HG03039 (cell line): ENCODE data around the gene RIIAD1.
"Not testable (repeated sequence)": the region's sequence is repeated elsewhere in the genome, so short reads cannot be mapped to it uniquely, and the experiment has no call there.

Experiments used
- ATAC-seq: cut with Tn5 transposase; IDR thresholded peaks from one replicate; pipeline ENCODE4 v1.9.1; 2021; ENCODE audit warnings: mild to moderate bottlenecking, moderate library complexity; ENCODE audit not compliant: unreplicated experiment

The RIIAD1 gene

DNA sequence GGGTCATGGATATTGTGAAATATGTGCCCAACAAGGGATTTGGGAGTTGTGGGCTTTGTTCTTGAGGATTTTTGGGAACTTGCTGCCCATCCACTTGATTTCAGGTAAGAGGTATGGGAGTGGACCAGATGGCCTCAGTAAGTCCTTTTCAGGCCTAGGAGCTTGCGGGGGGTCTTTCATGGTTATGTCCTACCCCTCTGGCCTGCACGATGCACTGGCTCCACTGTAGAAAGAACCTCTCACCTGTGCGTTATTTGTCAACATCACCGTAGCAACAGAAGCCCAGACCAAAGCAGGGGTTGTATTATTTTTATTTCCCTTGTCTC lies 8.6 kb downstream of the RIIAD1 start:
- no peak for ATAC-seq

DNA sequence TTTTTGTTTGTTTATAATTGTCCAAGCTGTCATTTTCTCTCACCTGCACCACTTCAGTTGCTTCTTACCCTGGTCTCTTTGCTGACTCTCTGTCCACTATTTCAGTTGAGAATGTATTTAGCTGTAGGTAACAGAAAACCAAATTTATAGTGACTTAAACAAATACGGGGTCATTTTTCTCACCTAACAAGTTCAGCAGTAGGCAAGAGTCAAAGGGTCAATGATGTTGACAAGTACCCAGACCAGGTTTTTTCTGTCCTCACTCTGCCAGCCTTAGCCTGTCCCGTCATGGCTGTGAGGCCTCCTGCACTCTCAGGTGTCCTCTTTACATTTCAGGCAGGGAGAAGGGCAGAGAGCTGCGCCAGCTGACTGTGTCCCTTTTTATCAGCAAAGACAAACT lies 11.8 kb downstream of the RIIAD1 start:
- no peak for ATAC-seq

DNA sequence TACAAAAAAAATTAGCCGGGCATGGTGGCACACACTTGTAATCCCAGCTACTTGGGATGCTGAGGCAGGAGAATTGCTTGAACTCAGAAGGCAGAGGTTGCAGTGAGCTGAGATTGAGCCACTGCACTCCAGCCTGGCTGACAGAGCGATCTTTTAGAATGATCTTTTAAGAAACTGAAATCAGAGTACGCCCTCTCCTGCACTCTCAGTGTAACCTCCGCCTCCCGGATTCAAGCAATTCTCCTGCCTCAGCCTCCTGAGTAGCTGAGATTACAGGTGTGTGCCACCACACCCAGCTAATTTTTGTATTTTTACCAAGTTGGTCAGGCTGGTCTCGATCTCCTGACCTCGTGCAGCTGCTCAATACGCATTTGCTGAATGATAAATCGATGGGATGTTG lies 12.7 kb downstream of the RIIAD1 start:
- ATAC-seq, result not testable (repeated sequence)

DNA sequence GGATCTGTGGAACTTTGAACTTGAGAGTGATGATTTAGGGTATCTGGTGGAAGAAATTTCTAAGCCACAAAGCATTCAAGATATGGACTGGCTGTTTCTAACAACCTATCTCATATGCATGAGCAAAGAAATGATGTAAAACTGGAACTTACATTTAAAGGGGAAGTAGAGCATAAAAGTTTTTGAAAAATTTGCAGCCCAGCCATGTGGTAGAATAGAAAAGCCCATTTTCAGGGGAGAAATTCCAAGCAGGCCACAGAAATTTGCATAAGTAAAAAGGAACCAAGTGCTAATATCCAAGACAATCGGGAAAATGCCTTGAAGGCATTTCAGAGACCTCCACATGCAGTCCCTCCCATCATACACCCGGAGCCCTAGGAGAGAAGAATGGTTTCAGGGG lies 15.7 kb downstream of the RIIAD1 start:
- ATAC-seq, result no peak

DNA sequence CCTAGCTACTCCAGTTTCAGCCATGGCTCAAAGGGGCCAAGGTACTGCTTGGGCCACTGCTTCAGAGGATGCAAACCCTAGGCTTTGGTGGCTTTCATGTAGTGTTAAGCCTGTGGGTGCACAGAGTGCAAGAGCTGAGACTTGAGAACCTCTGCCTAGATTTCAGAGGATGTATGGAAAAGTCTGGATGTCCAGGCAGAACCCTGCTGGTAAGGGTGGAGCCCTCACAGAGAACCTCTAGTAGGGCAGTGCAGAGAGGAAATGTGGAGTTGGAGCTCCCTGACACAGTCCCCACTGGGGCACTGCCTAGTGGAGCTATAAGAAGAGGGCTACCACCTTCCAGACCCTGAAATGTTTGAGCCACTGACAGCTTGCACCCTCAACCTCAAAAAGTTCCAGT lies 16.2 kb downstream of the RIIAD1 start:
- no peak for ATAC-seq

DNA sequence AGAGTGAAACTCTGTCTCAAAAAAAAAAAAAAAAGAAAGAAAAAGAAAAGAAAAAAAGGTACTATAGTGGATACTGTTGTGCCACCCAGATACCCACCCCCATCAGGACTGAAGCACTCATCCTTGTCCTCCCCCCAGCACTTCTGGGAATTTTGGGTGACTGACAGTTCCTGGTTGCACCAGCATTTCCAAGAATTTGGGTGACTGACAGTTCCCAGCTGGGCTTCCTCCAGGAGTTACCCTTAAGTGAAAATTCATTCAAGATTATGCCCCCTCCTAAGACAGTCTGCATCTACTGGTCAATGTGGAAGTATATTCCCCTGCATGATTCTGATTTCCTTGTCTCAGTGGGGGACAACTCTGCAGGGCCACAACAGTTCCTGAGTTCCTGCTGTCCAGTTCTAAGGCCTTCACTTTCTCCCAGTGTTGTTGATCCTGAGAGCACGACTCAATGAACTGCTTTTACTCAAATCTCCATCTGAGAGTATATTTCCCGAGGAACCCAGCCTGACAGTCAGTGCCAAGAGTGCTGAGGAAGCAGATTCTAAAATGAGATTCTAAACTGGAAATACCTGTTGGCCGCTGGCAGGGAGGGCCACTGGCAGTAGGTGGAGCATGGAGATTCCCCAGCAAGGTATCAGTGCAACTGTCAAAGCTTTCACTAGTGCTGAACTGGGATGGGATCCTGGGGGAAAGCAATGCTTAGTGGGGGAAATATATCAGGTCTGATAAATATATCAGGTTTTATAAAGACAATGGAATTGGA lies 18.5 kb downstream of the RIIAD1 start:
- ATAC-seq, result no peak

DNA sequence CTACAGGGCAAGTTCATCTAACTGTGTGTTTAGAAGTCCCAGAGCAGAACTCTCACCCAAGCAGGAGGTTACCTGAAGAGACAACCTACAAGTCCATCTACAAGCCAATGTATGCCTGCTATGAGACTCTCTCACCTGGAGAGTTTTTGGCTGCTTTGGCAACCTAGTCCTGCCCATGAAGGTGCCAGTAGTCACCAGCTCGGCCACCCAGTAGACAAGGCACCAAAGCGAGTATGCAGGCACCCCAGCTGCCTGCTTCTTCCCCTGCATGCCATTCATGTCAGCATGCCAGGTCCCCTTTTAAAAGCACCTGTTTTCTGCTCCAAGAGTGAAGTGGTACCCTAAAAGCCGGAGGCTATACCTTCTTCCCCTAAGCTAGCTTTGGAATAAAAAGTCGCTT lies 20.2 kb downstream of the RIIAD1 start:
- no peak for ATAC-seq

DNA sequence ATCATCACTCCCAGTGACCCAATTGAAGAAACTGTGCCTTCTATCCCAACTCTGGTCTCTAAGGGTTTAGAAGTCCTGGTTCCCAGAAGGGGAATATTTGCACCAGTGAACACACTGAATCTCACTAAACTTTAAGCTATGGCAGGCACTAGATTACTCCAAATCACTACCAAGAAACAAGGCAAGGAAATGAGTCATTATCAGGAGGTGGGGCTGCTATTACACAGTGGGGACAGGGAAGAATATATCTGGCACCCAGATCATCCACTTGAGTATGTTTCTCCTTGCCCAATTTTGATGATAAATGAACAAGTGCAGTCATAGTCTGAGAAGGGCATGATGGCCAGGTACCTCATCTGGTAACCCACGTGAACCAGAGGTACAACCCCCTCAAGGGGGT lies 35.0 kb downstream of the RIIAD1 start:
- ATAC-seq, result no peak

DNA sequence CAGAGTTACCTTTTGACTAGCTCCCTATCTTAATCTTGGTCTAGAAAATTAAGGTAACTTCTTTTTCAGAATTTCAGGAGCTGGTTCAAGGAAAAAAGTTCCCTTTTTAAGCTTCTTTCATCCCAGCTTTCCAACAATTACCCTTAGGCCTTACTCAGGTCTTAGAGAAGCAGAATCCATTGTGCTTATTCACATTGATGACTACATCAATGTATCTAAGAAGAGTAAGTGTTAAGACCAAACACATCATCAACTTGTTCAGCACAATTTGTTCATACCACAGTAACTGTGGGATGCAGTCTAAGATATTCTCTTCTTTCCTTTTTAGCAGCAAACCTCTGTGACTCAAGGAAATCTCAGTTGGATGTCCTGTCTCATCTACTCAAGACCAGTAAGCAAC lies 37.9 kb downstream of the RIIAD1 start:
- no peak for ATAC-seq

DNA sequence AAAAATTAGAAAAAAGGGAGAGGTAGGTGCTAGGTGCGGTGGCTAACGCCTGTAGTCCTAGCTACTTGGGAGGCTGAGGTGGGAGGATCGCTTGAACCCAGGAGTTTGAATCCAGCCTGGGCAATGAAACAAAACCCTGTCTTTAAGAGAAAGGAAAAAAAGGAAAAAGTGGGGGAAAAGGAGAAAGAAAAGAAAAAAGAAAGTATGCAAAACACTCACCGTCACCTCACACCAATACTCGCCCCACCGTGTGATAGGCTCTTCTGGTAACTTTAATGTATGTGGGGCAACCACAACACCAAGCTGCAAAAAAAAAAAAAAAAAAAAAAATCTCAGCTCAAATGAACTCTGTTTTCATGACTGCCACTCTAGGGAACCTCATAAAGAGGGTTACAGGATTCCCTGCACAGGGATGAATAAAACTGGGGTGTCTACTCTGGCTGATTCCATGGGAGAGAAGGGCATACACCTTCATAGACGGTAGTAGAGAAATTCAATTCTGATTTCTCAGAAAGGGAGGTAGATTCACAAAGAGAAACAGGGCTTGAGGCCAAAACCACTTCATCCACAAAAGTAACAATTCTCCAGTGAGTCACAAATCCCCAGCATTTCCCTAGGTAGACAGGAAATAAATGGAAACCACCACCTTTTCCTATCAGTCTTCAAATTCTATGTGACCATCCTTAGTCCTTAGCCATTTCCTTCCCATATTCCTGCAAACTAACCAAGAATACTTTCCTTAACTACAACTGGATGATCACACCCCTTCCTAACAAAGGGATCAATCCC lies 39.5 kb downstream of the RIIAD1 start:
- ATAC-seq, result no peak

DNA sequence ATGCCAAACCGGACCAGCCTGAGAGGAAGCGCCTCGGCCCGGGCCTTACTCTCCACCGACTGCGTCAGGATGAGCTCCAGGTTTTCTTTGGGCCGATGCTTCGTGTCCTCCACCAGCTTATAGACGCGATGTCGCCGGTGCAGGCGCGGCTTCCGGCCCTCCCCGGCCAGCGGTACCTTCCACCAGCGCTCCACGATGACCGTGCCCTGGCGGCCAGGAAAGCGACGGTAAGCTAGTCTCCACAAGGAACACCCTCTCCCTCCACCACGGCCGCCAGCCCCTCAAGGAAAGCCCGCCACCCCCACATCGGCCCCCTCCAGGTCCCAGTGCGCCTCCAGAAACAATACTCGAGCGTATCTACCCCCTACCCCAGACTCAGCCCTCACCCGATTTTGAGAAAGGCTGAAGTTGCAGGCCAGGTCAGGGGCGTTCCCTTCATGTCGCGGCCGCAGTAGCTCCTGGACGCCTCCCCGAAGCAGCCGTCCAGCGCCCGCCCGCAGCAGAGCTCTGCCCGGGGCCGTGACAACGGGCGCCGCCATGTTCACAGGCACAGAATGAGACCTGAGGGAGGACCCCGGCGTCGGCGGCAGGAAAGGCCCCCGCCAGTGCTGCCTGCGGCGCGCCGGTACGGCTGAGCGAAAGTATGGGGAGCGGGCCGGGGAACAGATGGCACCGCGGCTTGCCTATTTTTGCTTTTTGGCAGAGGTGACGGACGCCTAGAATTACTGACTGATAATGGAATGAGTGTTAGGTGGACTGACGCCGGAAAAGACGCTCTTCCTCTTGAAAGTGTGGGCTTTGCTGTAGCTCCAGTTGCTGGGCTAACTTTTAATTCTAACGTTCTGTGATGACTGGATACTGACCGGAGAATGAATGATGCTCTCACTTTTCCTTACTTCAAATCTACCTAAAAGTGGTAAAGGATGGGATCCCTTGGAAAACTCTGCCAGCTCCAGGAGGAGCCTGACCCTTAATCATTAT lies 41.9 kb downstream of the RIIAD1 start, which contains the start of gene MRPL9:
MRPL9 (minus strand) TSS at position 556 of the 981 bp plus-strand sequence; CDS start at position 539, 17 bp downstream.
- ATAC-seq, result peak; percentile 89

DNA sequence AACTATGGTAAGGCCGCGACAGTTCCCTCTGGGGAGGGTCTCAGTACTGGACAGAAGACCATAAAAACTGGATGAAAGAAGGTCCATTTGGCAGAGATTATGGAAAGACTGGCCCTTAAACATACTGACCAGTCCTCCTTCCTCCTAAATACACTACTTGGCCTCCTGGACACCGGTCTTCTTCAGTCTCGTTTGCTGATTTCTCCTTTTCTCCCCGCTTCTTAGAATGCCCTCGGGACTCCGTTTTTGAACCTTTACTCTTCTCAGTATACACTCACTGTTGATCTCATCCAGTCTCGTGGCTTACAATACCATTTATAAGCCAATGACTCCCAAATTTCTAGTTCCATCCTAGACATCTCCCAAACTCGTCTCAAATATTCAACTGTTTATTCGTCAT lies 42.7 kb downstream of the RIIAD1 start:
- no peak for ATAC-seq

DNA sequence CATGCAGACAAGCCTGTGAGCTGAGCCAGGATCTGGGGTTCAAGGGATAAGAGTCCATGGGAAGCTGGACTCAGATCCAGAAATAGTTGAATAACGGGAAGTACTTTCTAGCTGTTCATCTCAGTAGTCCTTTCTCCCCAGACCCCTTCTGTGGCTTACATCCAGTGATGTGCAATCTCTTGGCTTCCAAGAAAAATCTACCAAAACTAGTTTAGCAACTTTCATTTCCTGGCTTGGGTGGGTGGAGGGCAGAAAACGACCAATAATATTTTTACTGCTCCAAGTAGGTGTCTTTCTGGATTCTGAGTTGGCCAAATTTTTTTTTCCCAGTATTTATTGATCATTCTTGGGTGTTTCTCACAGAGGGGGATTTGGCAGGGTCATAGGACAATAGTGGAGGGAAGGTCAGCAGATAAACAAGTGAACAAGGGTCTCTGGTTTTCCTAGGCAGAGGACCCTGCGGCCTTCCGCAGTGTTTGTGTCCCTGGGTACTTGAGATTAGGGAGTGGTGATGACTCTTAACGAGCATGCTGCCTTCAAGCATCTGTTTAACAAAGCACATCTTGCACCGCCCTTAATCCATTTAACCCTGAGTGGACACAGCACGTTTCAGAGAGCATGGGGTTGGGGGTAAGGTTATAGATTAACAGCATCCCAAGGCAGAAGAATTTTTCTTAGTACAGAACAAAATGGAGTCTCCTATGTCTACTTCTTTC lies 47.2 kb downstream of the RIIAD1 start:
- ATAC-seq, result not testable (repeated sequence)

DNA sequence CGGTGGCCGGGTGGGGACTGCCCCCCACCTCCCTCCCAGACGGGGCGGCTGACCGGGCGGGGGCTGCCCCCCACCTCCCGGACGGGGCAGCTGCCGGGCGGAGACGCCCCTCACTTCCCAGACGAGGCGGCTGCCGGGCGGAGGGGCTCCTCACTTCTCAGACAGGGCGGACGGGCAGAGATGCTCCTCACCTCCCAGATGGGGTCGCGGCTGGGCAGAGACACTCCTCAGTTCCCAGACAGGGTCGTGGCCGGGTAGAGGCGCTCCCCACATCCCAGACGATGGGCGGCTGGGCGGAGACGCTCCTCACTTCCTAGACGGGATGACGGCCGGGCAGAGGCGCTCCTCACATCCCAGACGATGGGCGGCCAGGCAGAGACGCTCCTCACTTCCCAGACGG lies 47.9 kb downstream of the RIIAD1 start:
- not testable (repeated sequence) for ATAC-seq

DNA sequence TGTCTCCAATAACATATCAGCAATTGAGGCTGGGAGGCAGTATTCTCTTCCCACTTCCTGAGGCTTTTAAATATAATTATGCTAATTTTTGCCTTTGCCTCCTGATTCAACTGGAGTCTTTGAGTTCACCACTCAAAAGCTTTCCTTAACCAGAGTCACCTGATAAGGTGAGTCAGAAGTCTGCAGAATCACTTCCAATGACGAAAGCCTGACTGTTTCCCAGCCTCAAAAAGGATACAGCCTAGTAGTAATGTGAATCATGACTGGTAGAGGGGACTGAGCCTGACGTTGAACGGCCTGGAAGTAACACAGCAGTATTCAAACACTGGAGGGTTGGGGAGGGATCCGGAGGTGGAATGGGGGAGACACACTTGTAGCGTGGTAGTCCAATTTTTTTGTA lies 52.4 kb downstream of the RIIAD1 start:
- no peak for ATAC-seq

DNA sequence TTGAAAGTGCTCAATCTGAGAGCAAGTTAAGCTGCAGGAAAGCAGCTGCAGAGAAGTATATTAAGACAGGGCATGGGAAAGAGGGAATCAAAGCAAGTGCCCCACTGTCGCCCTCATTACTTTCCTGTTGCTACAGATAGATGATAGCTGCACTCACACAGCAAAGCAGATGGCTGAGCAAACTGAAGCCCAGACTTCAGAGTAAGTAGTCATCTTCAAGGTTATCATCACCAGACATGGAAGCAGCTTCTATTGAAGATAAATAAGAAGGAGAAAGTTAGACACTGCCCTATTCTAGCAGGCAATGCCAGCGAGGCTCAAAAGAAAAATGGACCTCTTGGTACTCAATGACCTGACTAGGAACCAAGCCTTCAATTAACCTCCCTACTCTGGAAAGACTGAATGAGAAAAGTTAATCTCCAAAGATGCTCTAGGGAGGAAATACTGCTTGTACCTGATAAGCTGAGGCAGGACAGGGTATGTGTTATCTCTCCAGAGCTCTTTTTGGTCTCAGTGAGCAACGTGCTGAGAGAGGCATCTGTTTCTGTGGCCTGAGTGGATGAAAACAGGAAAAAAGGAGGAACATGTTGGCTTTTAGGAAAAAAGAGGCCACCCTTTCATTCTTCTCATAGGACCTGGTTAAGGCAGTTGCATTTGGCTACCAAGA lies 53.1 kb downstream of the RIIAD1 start:
- ATAC-seq, result no peak

DNA sequence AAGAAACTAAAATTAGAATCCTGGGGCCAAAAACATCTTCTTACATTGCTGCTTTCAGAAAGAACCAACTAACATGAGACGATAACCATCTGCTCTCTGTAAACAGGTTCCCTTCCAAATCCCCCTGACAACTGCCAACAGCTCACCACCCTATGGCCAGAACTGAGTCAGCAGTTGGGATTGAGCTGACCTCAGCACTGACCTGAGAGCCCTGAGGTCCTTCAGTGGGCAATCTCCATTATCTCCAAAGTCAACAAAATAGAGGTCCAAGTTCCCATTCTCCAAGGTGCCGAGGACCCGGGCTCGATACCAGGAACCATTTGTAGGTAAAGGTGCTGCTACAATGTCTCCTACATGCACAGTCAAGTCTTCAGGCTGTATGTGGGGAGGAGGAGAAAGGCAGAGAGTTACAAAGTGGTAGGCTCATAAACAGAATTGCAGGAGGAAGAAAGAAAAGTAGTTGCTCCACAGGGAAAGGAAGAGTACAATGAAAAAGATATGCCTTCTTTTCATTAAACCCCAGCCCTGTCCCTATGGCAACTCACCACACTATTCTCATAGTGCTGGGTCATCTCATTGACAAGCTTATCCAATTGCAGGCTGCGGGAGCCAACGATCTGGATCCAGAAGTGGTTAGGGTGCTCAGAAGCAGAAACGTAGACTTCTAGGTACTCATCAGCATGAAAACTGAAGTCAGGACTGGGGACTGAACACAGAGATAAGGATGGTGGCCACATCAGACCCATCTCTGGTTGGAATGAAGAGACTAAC lies 54.8 kb downstream of the RIIAD1 start:
- ATAC-seq, result no peak

DNA sequence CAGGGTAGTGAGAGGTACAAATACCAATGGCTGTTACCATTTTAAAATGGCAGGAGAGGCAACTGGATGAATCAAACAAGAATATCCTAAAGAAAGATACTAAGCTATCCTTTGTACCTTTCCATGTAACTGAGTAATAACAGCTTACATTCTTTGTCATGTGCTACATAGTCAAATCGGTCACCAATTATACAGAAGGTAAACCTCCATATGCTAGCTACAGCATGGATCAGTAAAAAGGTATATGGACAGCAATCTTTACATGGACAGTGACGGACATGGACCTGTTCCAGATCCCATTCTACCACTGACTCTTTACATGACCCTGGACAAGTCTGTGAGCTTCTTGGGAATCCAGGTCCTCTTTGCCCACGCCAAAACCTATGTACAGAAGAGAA lies 55.3 kb downstream of the RIIAD1 start:
- no peak for ATAC-seq

DNA sequence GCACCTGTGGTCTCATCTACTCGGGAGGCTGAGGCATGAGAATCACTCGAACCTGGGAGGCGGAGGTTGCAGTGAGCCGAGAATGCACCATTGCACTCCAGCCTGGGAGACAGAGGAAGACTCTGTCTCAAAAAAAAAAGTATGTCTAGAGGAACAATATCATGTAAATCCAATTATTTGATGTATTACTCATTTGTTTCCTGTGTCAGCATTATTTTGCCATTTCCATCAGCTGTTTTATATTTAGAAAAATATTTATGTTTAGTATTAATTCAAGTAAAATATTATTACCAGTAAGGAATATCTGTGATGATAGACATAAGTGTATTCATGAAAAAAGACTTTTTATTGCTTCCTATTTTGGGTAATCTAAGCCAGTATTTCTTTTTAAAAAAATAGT lies 56.0 kb downstream of the RIIAD1 start:
- ATAC-seq, result no peak
